CD14-positive monocyte (primary cell): Measurements from ENCODE around the gene FAM107B. TPM values are rescaled to one million over a fixed set of nuclear protein-coding genes. Genes with fewer than 3 reads are reported as not detected.

ENCODE experiments used
- DNase-seq, 3 donors: peaks; one replicate each; pipeline ENCODE4 v3.0.0-alpha.2; 2011 to 2022
- H2AFZ ChIP-seq: 2 replicates; pipeline ENCODE4 v1.6.0; 2012; ENCODE audit warnings: mild to moderate bottlenecking, low read depth, low read length, inconsistent platforms; ENCODE audit not compliant: insufficient read depth, poor library complexity, severe bottlenecking
- H3K27ac ChIP-seq, 2 donors: 1 replicate in 1 of 2; 2 replicates in 1 of 2; pipeline ENCODE4 v1.5.1; 2012 to 2013; ENCODE audit warnings: low read length in 2 of 2, control low read depth in 1 of 2, inconsistent platforms in 1 of 2, low read depth in 1 of 2, mild to moderate bottlenecking in 1 of 2
- H3K27me3 ChIP-seq, 2 donors: one replicate each; pipeline versions ENCODE4 v1.6.0 to v1.6.1; 2011 to 2013; ENCODE audit warnings: low read length in 2 of 2; ENCODE audit not compliant: control insufficient read depth in 2 of 2, insufficient read depth in 2 of 2
- H3K36me3 ChIP-seq, 2 donors: replicated peaks in 1 of 2; 1 replicate in 1 of 2; 2 replicates in 1 of 2; pipeline versions ENCODE4 v1.5.1 to v1.6.1; 2012 to 2013; ENCODE audit warnings: low read length in 2 of 2, control low read depth in 1 of 2, inconsistent platforms in 1 of 2, mild to moderate bottlenecking in 1 of 2; ENCODE audit not compliant: insufficient read depth in 2 of 2, control insufficient read depth in 1 of 2
- H3K4me1 ChIP-seq, 2 donors: 1 replicate in 1 of 2; 2 replicates in 1 of 2; pipeline versions ENCODE4 v1.5.1 to v1.6.1; 2012 to 2013; ENCODE audit warnings: low read length in 2 of 2, control low read depth in 1 of 2, inconsistent platforms in 1 of 2, mild to moderate bottlenecking in 1 of 2, moderate library complexity in 1 of 2; ENCODE audit not compliant: insufficient read depth in 2 of 2, control insufficient read depth in 1 of 2
- H3K4me2 ChIP-seq: replicated peaks from 2 replicates; pipeline ENCODE3; 2012; ENCODE audit warnings: low read length, moderate library complexity, mild to moderate bottlenecking; ENCODE audit not compliant: poor library complexity, severe bottlenecking; ENCODE audit errors: extremely low read depth
- H3K4me3 ChIP-seq, 3 experiments: fragments of 200-600 bp in 1 of 3; sonication (generic) in 1 of 3; replicated peaks in 1 of 3; 1 replicate in 2 of 3; 2 replicates in 1 of 3; pipeline ENCODE4 v1.5.1; 2011 to 2013; ENCODE audit warnings: low read length in 3 of 3, mild to moderate bottlenecking in 3 of 3, control low read depth in 2 of 3, low read depth in 2 of 3, inconsistent platforms in 1 of 3, moderate library complexity in 1 of 3
- H3K79me2 ChIP-seq: 2 replicates; pipeline ENCODE4 v1.6.0; 2012; ENCODE audit warnings: mild to moderate bottlenecking, control low read depth, inconsistent platforms, low read length, moderate library complexity; ENCODE audit not compliant: insufficient read depth
- H3K9ac ChIP-seq: 2 replicates; pipeline ENCODE4 v1.6.0; 2017; ENCODE audit warnings: low read length, mild to moderate bottlenecking; ENCODE audit not compliant: insufficient read depth, poor library complexity, severe bottlenecking
- H3K9me3 ChIP-seq, 2 donors: replicated peaks in 1 of 2; 1 replicate in 1 of 2; 2 replicates in 1 of 2; pipeline versions ENCODE4 v1.5.1 to v1.6.1; 2012 to 2013; ENCODE audit warnings: low read length in 2 of 2, control low read depth in 1 of 2; ENCODE audit not compliant: control insufficient read depth in 1 of 2, insufficient read depth in 1 of 2
- H4K20me1 ChIP-seq: 2 replicates; pipeline ENCODE4 v1.6.0; 2012; ENCODE audit warnings: mild to moderate bottlenecking, low read length, control low read depth, moderate library complexity; ENCODE audit not compliant: insufficient read depth
- H3K27ac Mint-ChIP-seq, 7 donors: one replicate each; pipeline ENCODE4 v1.8.0; 2020; ENCODE audit warnings: mild to moderate bottlenecking in 7 of 7, mixed read lengths in 7 of 7, moderate library complexity in 6 of 7, inconsistent platforms in 2 of 7
- H3K27me3 Mint-ChIP-seq, 3 donors: one replicate each; pipeline ENCODE4 v1.8.0; 2021 to 2022; ENCODE audit warnings: low read depth in 3 of 3, mild to moderate bottlenecking in 3 of 3, mixed read lengths in 3 of 3, moderate library complexity in 3 of 3, inconsistent platforms in 1 of 3
- H3K36me3 Mint-ChIP-seq, 2 donors: one replicate each; pipeline ENCODE4 v1.8.0; 2020; ENCODE audit warnings: mixed read lengths in 2 of 2, inconsistent platforms in 1 of 2, mild to moderate bottlenecking in 1 of 2
- H3K4me1 Mint-ChIP-seq: one replicate; pipeline ENCODE4 v1.8.0; 2020; ENCODE audit warnings: mild to moderate bottlenecking, mixed read lengths
- H3K4me3 Mint-ChIP-seq, 2 donors: one replicate each; pipeline ENCODE4 v1.8.0; 2020; ENCODE audit warnings: mild to moderate bottlenecking in 2 of 2, mixed read lengths in 2 of 2, moderate library complexity in 1 of 2
- H3K9me3 Mint-ChIP-seq, 7 donors: one replicate each; pipeline ENCODE4 v1.8.0; 2020 to 2022; ENCODE audit warnings: mixed read lengths in 7 of 7, mild to moderate bottlenecking in 6 of 7, moderate library complexity in 6 of 7, inconsistent platforms in 2 of 7
- CTCF ChIP-seq: fragments of 200-600 bp; IDR thresholded peaks from one replicate; pipeline ENCODE4 v1.8.0; 2022; ENCODE audit warnings: antibody characterized with exemption, mild to moderate bottlenecking
- WGBS: methylation state at CpG from one replicate; pipeline ENCODE4 v1.1.5; 2013; ENCODE audit warnings: missing lambda C conversion rate; ENCODE audit not compliant: insufficient coverage; 5-methylcytosine and 5-hydroxymethylcytosine counted together
- intact Hi-C, 2 donors: fragments of 100-400 bp; cut with micrococcal nuclease; formaldehyde crosslinking; loops; one replicate each; pipeline versions ENCODE4 v1.15.0 to v1.15.1; 2023
- polyA plus RNA-seq, 3 donors: library from polyadenylated mRNA; depleted of rRNA in 1 of 3; unstranded in 2 of 3; stranded (reverse) in 1 of 3; fragments of 300-500 nt in 2 of 3; fragments of >200 nt in 1 of 3; fragmentation: Illumina TruSeq in 2 of 3; gene quantifications; 1 replicate in 2 of 3; 2 replicates in 1 of 3; pipeline ENCODE4 v1.2.3, GENCODE V29; 2012 to 2021

FAM107B gene
- polyA plus RNA-seq, 3 donors, result 27.2 to 68.5 (median 28.4) TPM

GRCh38 chr10:14565199-14565598 lies 209.5 kb downstream of the FAM107B start:
- no peak overlapping the region for H3K4me2 ChIP-seq
- intact Hi-C loops, result no loop called here
- H3K36me3 Mint-ChIP-seq, result peaks cover 33 to 42% of the 10 kb centered on the region in 2 donors

DNA sequence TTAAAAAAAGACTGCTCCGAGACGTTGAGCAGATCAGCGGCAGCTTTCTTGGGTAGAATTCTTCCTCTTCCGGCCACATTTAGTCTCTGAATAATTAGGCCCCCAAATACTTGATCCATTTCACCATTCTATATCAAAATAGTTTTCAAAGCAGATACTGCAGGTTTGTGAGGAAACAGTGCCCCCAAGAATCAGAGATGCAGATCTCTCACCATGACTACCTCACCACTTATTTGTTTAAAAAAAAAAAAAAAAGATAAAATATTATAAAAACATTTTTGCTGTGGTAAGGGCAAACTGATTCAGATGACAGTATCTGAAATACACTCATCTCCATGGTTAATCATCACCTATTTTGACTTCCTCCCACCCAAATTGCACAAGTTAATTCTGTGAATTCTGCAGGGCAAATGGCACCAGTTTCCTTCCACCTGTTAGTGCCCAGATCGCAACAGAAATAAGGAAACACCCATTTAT lies 210.4 kb downstream of the FAM107B start:
- H3K9ac ChIP-seq, result peak overlapping the region; percentile 19
- peaks cover 38% of the 10 kb centered on the region for H4K20me1 ChIP-seq

More at GRCh38 chr10:14565199-14565598, 209.5 kb downstream of the FAM107B start:
- Mint-ChIP-seq H3K4me1 (peaks cover 79% of the 10 kb centered on the region), H3K4me3 (no peak overlapping the region), H3K27me3 (peaks cover 0 to 1% (median 0%) of the 10 kb centered on the region in 3 donors), H3K27ac (peak overlapping the region; percentile 75 to 96 (median 88)), H3K9me3 (peaks cover 0 to 2% (median 0%) of the 10 kb centered on the region in 7 donors)
- Histone ChIP-seq H3K27me3 (no peaks in the 10 kb centered on the region), H4K20me1 (peaks cover 46% of the 10 kb centered on the region), H2AFZ (no peak overlapping the region), H3K9me3 (no peaks in the 10 kb centered on the region), H3K79me2 (peaks cover 100% of the 10 kb centered on the region), H3K4me1 (peaks cover 51 to 65% of the 10 kb centered on the region in 2 donors), H3K4me3 (no peak overlapping the region), H3K27ac (peak overlapping the region; percentile 52 to 86), H3K36me3 (peaks cover 14 to 37% of the 10 kb centered on the region in 2 donors), H3K9ac (no peak overlapping the region)
- DNase-seq, result no peak
- TF ChIP-seq CTCF, result no peak
- WGBS, result 41% methylated on average over 5 of the region's 5 CpGs

More for the DNA sequence above, 210.4 kb downstream of the FAM107B start:
- Mint-ChIP-seq H3K27ac (peak overlapping the region; percentile 88 to 96 (median 93)), H3K36me3 (peaks cover 34 to 40% of the 10 kb centered on the region in 2 donors), H3K4me1 (peaks cover 80% of the 10 kb centered on the region), H3K4me3 (peak overlapping the region; percentile 47 to 59), H3K27me3 (peaks cover 0 to 4% (median 0%) of the 10 kb centered on the region in 3 donors), H3K9me3 (peaks cover 0 to 3% (median 0%) of the 10 kb centered on the region in 7 donors)
- peak overlapping the region in 1 of 3 experiments; percentile 4 for H3K4me3 ChIP-seq
- H3K79me2 ChIP-seq, result peaks cover 99% of the 10 kb centered on the region
- WGBS, result 0% methylated on average over 5 of the region's 5 CpGs
- H3K27me3 ChIP-seq, result no peaks in the 10 kb centered on the region
- H3K4me1 ChIP-seq, result peaks cover 57 to 72% of the 10 kb centered on the region in 2 donors
- TF ChIP-seq CTCF, result no peak
- H3K4me2 ChIP-seq, result peak overlapping the region; percentile 39
- no peak overlapping the region for H2AFZ ChIP-seq
- peaks cover 14 to 36% of the 10 kb centered on the region in 2 donors for H3K36me3 ChIP-seq
- H3K9me3 ChIP-seq, result no peaks in the 10 kb centered on the region
- intact Hi-C loops, result loop anchor here (5.0 kb wide), 1 partner anchor 38 kb away; no protein-coding TSS in a partner anchor
- H3K27ac ChIP-seq, result peak overlapping the region; percentile 8 to 86
- DNase-seq, result peak; percentile 67 to 88 (median 80)
